Common myeloid progenitor, CD34-positive (primary cell): ENCODE results near the gene WNT16.

Experiments used
- CTCF ChIA-PET: fragments of 350-600 bp; sonication (Branson Sonifier 250); formaldehyde crosslinking; loops from one replicate; lab custom pipeline; 2021; ENCODE audit warnings: antibody characterized with exemption; lab: Charles Lee
- POLR2A ChIA-PET: fragments of 350-600 bp; sonication (Branson Sonifier 250); formaldehyde crosslinking; loops from one replicate; lab custom pipeline; 2021; ENCODE audit warnings: antibody characterized with exemption; lab: Charles Lee
- DNase-seq, 3 donors: peaks; one replicate each; pipeline versions ENCODE4 v3.0.0 to v3.0.0-alpha.2; 2013
- H3K27ac ChIP-seq, 2 experiments: 1 replicate in 1 of 2; 2 replicates in 1 of 2; pipeline ENCODE4 v1.7.0; 2013; ENCODE audit warnings: inconsistent platforms in 2 of 2, low read length in 2 of 2, mild to moderate bottlenecking in 2 of 2, low read depth in 1 of 2, moderate library complexity in 1 of 2; ENCODE audit not compliant: severe bottlenecking in 2 of 2, insufficient read depth in 1 of 2, poor library complexity in 1 of 2
- H3K27me3 ChIP-seq, 5 experiments: replicated peaks in 2 of 5; 1 replicate in 3 of 5; 2 replicates in 2 of 5; pipeline versions ENCODE4 v1.6.1 to v1.7.0; 2013; ENCODE audit warnings: low read length in 4 of 5, mild to moderate bottlenecking in 2 of 5, moderate library complexity in 2 of 5, inconsistent platforms in 1 of 5; ENCODE audit not compliant: insufficient read depth in 5 of 5, control insufficient read depth in 4 of 5
- H3K36me3 ChIP-seq, 4 experiments: 1 replicate in 2 of 4; 2 replicates in 2 of 4; pipeline versions ENCODE4 v1.6.1 to v1.7.0; 2013; ENCODE audit warnings: low read length in 3 of 4, control low read depth in 1 of 4, mild to moderate bottlenecking in 1 of 4; ENCODE audit not compliant: control insufficient read depth in 4 of 4, insufficient read depth in 4 of 4
- H3K4me1 ChIP-seq, 4 experiments: 1 replicate in 3 of 4; 2 replicates in 1 of 4; pipeline versions ENCODE4 v1.6.1 to v1.7.1; 2013; ENCODE audit warnings: low read length in 3 of 4, mild to moderate bottlenecking in 3 of 4, control low read depth in 1 of 4, inconsistent platforms in 1 of 4, moderate library complexity in 1 of 4; ENCODE audit not compliant: control insufficient read depth in 4 of 4, insufficient read depth in 4 of 4; ENCODE audit errors: control extremely low read depth in 1 of 4
- H3K4me3 ChIP-seq, 7 experiments: 1 replicate in 4 of 7; 2 replicates in 3 of 7; pipeline versions ENCODE4 v1.5.1 to v1.7.0; 2013; ENCODE audit warnings: mild to moderate bottlenecking in 7 of 7, low read length in 6 of 7, moderate library complexity in 6 of 7, inconsistent platforms in 2 of 7, low read depth in 2 of 7, control low read depth in 1 of 7; ENCODE audit not compliant: insufficient read depth in 4 of 7, control insufficient read depth in 1 of 7; ENCODE audit errors: extremely low read depth in 1 of 7
- H3K9me3 ChIP-seq, 5 experiments: 1 replicate in 4 of 5; 2 replicates in 1 of 5; pipeline versions ENCODE4 v1.6.1 to v1.7.1; 2013; ENCODE audit warnings: low read length in 4 of 5, mild to moderate bottlenecking in 2 of 5, inconsistent platforms in 1 of 5, low read depth in 1 of 5, moderate library complexity in 1 of 5; ENCODE audit not compliant: control insufficient read depth in 4 of 5, insufficient read depth in 2 of 5; ENCODE audit errors: control extremely low read depth in 1 of 5
- WGBS: methylation state at CpG from one replicate; pipeline ENCODE4 v1.1.5; 2013; ENCODE audit not compliant: insufficient coverage; 5-methylcytosine and 5-hydroxymethylcytosine counted together

Gene WNT16

DNA sequence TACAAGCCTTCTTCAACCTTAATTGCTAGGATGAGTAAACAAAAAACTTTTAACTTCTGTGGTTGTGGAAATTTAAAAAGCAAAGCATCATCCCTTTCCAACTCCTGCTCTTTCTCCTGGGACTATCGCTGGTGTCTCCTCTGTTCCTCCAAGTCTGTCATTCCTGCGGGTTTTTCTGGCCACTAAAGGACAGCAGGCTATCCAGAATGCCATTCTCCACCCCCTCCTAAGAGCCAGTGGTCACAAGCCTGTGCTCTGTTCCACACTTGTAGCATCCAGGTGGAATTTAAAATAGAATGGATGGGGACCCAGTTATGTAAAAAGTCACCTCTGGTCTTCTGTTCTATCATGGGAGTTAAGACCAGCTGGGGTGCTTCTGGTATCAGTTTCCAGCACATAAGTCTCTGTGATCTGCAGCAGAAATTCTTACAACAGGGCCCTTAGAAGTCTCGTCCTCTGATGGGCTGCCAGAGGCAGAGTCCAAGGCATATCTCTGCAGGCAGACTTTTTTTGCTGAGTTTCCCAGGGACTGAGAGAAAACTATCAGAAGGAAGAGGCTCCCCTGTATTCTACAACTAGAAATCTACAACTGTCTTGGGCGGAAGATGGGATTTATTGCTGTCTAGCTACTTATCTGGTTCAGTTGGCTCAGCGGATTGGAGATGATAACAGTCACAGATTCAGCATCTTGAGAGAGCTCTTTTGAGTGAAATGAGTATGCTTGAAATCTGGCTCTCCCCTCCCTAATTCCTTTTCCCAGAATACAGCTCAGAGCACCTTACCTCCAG is 5.1 kb upstream of the WNT16 start:
- Histone ChIP-seq H3K4me1 (peaks cover 0 to under 1% (median 0%) of the 10 kb centered on the region in 4 experiments), H3K4me3 (no peak overlapping the region), H3K36me3 (no peaks in the 10 kb centered on the region), H3K9me3 (no peaks in the 10 kb centered on the region), H3K27me3 (peaks cover 11 to 36% (median 20%) of the 10 kb centered on the region in 5 experiments), H3K27ac (no peak overlapping the region)
- ChIA-PET POLR2A (interaction anchor here (0.7 kb wide), 1 partner anchor 225 kb away, joined by 3 read pairs; no protein-coding TSS in a partner anchor), CTCF (interaction anchor here (1.0 to 1.3 kb wide), 2 partner anchors 23 to 28 kb away, joined by 3 to 5 read pairs; no protein-coding TSS in a partner anchor)
- DNase-seq, result no peak
- WGBS, result 83% methylated on average over 3 of the region's 5 CpGs

- no peak overlapping the region for H3K4me3 ChIP-seq
- peaks cover 0 to 19% (median 12%) of the 10 kb centered on the region in 4 experiments for H3K4me1 ChIP-seq
- H3K27ac ChIP-seq, result no peak overlapping the region
- peaks cover 20 to 73% (median 38%) of the 10 kb centered on the region in 5 experiments for H3K27me3 ChIP-seq
- no peaks in the 10 kb centered on the region for H3K36me3 ChIP-seq
- no peaks in the 10 kb centered on the region for H3K9me3 ChIP-seq
- DNase-seq, result no peak
- POLR2A ChIA-PET, result no interaction called here
- 94% methylated on average over 3 of the region's 5 CpGs for WGBS
- CTCF ChIA-PET, result no interaction called here
Measured at GRCh38 chr7:121327671-121328070, 1.1 kb upstream of the WNT16 start.

DNA sequence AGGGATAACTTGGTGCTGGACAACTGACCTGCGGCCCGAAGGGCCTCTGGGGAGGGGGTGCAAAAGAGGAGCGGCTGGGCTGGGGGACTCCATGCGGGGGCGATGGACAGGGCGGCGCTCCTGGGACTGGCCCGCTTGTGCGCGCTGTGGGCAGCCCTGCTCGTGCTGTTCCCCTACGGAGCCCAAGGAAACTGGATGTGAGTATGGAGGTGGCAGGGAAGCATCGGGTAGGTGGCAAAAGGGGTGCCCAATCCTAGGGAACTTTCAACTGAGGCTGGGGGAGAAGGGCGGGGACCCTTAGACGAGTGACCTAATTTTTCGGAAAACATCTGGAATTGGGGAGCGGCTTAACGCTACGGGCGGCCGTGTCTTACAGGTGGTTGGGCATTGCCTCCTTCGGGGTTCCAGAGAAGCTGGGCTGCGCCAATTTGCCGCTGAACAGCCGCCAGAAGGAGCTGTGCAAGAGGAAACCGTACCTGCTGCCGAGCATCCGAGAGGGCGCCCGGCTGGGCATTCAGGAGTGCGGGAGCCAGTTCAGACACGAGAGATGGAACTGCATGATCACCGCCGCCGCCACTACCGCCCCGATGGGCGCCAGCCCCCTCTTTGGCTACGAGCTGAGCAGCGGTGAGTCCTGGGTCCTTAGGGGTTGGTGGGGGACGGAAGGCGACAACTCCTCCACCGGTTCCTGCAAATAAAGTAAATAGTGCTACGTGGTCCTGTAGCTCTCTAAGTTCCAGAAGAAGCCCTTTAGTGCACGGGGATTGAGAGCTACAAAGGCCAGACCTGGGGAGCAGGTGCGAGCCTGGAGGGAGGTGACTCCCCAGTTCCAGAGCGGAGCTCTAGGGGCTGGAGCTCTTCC is 622 bp downstream of the WNT16 start:
- Histone ChIP-seq H3K4me1 (peaks cover 0 to 19% (median 12%) of the 10 kb centered on the region in 4 experiments), H3K36me3 (no peaks in the 10 kb centered on the region), H3K4me3 (peak overlapping the region in 4 of 7 experiments; percentile 11 to 62 (median 18)), H3K9me3 (no peaks in the 10 kb centered on the region), H3K27ac (no peak overlapping the region), H3K27me3 (peaks cover 19 to 85% (median 34%) of the 10 kb centered on the region in 5 experiments)
- ChIA-PET CTCF (interaction anchor here (0.6 kb wide), 1 partner anchor 482 kb away, joined by 3 read pairs; no protein-coding TSS in a partner anchor), POLR2A (no interaction called here)
- whole genome bisulfite sequencing, result under 1% methylated on average over 38 of the region's 47 CpGs
- DNase-seq, result peak in 2 of 3 donors; percentile 38 to 47

DNA sequence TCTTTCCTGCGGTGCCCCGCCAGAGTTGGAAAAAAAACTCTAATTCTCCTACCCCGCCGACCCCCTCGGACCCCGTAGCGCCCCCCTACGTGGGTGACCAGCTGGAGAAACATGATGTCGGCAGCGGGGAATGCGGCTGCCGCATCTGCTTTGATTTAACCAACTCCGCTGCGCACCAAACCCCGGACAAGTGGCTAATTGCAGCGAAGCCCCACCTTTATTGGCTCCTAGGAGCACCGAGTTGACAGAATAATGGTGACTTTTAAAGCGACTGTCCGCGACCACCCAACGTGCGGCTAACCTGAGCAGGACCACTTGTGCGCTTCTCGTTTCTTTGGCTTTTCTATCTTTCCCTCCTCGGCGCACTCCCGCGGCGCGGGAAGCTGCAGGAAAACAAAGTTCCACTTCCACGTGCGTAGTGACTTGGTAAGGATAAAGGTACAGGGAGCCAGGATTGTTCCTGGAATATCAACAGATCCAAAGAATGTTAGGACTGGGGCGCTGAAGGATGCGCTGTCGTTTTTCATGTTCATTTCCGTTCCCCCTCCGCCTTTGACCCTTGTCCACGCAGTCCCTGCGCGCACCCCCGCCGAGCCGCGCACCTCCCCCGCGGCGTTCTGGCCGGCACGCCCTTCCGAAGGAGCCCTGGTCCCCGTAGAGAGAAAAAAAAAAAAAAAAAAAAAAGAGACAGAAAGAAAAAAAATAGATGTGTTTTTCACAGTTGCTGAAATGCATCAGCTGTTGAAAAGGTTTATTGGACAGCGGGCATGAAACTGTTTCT is 1.4 kb downstream of the WNT16 start:
- no peaks in the 10 kb centered on the region for H3K36me3 ChIP-seq
- CTCF ChIA-PET, result interaction anchor here (0.6 kb wide), 2 partner anchors 483 to 881 kb away, joined by 3 to 4 read pairs; no protein-coding TSS in a partner anchor
- H3K4me1 ChIP-seq, result peaks cover 0 to 19% (median 12%) of the 10 kb centered on the region in 4 experiments
- H3K27ac ChIP-seq, result no peak overlapping the region
- H3K27me3 ChIP-seq, result peaks cover 19 to 91% (median 40%) of the 10 kb centered on the region in 5 experiments
- no peaks in the 10 kb centered on the region for H3K9me3 ChIP-seq
- peak overlapping the region in 4 of 7 experiments; percentile 21 to 62 (median 26) for H3K4me3 ChIP-seq
- POLR2A ChIA-PET, result interaction anchor here (0.6 kb wide), 2 partner anchors 17 to 66 kb away, joined by 3 read pairs; no protein-coding TSS in a partner anchor
- DNase-seq, result no peak
- 1% methylated on average over 39 of the region's 52 CpGs for WGBS

DNA sequence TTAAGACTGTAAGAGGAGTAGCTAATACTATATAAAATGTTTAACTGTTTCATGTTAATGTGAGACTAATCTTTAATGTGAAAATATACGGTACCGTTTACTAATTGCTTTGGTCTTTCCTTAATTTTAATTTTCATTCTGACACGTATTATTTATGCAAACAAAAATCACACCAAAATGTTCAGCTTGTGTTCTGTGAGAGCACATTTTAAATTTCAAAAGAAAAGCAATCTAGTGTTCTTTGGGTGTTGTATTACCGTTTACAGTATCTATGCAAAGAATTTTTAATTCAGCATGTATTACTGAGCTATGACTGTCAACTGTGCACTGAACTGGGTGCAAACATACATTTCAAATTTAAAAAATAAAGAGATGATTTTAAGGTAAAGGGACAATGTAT is 2.2 kb downstream of the WNT16 start:
- CTCF ChIA-PET, result interaction anchor here (0.6 kb wide), 1 partner anchor 881 kb away, joined by 4 read pairs; no protein-coding TSS in a partner anchor
- Histone ChIP-seq H3K4me1 (peaks cover 0 to 19% (median 12%) of the 10 kb centered on the region in 4 experiments), H3K27me3 (peaks cover 21 to 93% (median 42%) of the 10 kb centered on the region in 5 experiments), H3K9me3 (no peaks in the 10 kb centered on the region), H3K4me3 (no peak overlapping the region), H3K27ac (no peak overlapping the region), H3K36me3 (no peaks in the 10 kb centered on the region)
- POLR2A ChIA-PET, result interaction anchor here (0.6 kb wide), 2 partner anchors 16 to 65 kb away, joined by 3 read pairs; no protein-coding TSS in a partner anchor
- no peak for DNase-seq
- no CpG with 5 or more reads among the region's 4 CpGs for WGBS

GRCh38 chr7:121331574-121331973 is 2.8 kb downstream of the WNT16 start:
- Histone ChIP-seq H3K9me3 (no peaks in the 10 kb centered on the region), H3K4me3 (no peak overlapping the region), H3K4me1 (peaks cover 0 to 19% (median 12%) of the 10 kb centered on the region in 4 experiments), H3K27me3 (peaks cover 21 to 92% (median 42%) of the 10 kb centered on the region in 5 experiments), H3K27ac (no peak overlapping the region), H3K36me3 (no peaks in the 10 kb centered on the region)
- peak in 1 of 3 donors; percentile 9 for DNase-seq
- WGBS, result 40% methylated on average over 1 of the region's 5 CpGs
- CTCF ChIA-PET, result no interaction called here
- POLR2A ChIA-PET, result no interaction called here
